HG02642 (cell line): ENCODE results near the gene HASPIN.

Source experiments
- ATAC-seq: cut with Tn5 transposase; IDR thresholded peaks from one replicate; pipeline ENCODE4 v1.9.1; 2021; ENCODE audit warnings: mild to moderate bottlenecking; ENCODE audit not compliant: unreplicated experiment, poor library complexity

HASPIN gene

GRCh38 chr17:3723556-3724377, at the start of gene HASPIN:
HASPIN (plus strand) TSS chr17:3723903; CDS start chr17:3723936, 33 bp downstream.
- peak; percentile 93 for ATAC-seq

- no peak for ATAC-seq
These were observed 47.8 kb upstream of the HASPIN start for GRCh38 chr17:3675886-3676285.

GRCh38 chr17:3678095-3678820, 45.4 kb upstream of the HASPIN start:
- no peak for ATAC-seq

- ATAC-seq: no peak
These were observed 44.7 kb upstream of the HASPIN start for GRCh38 chr17:3678821-3679530.

- no peak for ATAC-seq
These were observed 44.1 kb upstream of the HASPIN start for GRCh38 chr17:3679531-3680126.

- no peak for ATAC-seq
These were observed 42.6 kb upstream of the HASPIN start for GRCh38 chr17:3681057-3681456.

GRCh38 chr17:3681565-3681964, 42.1 kb upstream of the HASPIN start:
- ATAC-seq: no peak

GRCh38 chr17:3682033-3682432, 41.7 kb upstream of the HASPIN start:
- ATAC-seq: no peak

- peak; percentile 61 for ATAC-seq
These were observed 40.6 kb upstream of the HASPIN start for GRCh38 chr17:3683054-3683511.

- ATAC-seq: no peak
These were observed 38.5 kb upstream of the HASPIN start for GRCh38 chr17:3685174-3685573.

GRCh38 chr17:3688027-3688553, 35.6 kb upstream of the HASPIN start:
- ATAC-seq: no peak

- ATAC-seq: no peak
These were observed 34.8 kb upstream of the HASPIN start for GRCh38 chr17:3688852-3689261.

- ATAC-seq: no peak
These were observed 34.2 kb upstream of the HASPIN start for GRCh38 chr17:3689262-3690093.

GRCh38 chr17:3690094-3690715, 33.5 kb upstream of the HASPIN start:
- ATAC-seq: no peak

GRCh38 chr17:3691617-3692067, 32.1 kb upstream of the HASPIN start:
- no peak for ATAC-seq

- ATAC-seq: no peak
These were observed 31.4 kb upstream of the HASPIN start for GRCh38 chr17:3692346-3692745.

GRCh38 chr17:3693141-3693540, 30.6 kb upstream of the HASPIN start:
- ATAC-seq: no peak

- peak; percentile 48 for ATAC-seq
These were observed 29.9 kb upstream of the HASPIN start for GRCh38 chr17:3693829-3694231.
